Measurements from ENCODE around the gene PSAP.
A peak's percentile ranks its signal among the peaks of the same experiment; 100 is the strongest.

Gene PSAP

GRCh38 chr10:71846816-71847215 lies 4.2 kb downstream of the PSAP start:
- H3K36me3 ChIP-seq (ENCODE audit: insufficient read depth, low read length): no peaks in the 10 kb centered on the region
- H3K4me2 ChIP-seq (ENCODE audit: low read depth, low read length, poor library complexity, severe bottlenecking): no peak overlapping the region
- TF ChIP-seq EZH2phosphoT487 (IDR thresholded peaks at IDR 0.05; ENCODE audit: borderline replicate concordance) (no peak), CTCF (conservative IDR thresholded peaks at IDR 0.05; ENCODE audit: low read length) (no peak)

DNA sequence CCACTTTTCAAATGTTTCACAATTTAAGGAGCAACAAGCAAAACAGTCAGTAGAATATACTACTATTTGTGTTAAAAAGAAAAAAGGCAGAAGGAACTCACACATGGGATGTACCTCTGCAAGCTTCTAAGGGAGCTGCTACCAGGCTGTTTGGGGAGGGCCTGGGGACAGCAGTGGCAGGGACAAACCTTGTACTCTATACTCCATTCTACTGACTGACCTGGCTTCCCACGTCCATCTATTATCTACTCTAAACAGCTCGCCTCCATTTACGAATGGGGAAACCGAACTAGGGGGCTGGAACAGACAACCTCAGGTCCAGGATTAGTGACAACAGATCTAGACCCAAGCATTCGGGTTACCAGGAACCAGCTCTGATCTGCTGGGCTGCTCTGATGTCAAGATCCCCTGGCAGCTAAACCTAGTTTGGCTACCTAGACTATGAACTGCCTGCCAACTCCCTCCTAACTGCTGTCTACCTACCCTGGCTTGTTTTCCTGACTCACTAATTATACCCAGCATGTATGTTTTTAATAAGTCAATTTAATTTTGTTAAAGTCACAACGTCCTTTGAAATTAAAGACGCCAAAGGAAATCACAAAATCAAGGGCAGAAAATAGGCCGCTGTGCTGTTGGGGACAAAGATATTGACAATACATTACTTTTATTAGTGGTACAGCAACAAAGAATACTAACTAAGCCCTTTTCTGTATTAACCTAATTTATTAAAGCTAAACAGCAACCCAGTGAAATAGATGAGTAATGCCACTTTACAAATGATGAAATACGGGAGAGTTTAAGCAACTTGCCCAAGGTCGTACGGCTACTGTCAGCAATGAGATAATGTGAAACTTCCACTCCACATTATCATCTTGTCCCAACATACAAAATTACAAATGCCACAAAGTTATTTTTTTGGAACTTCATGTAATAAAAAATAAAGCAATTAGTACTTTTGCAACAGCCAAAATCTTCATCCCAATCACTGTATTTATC lies 5.3 kb downstream of the PSAP start:
- TF ChIP-seq CTCF (conservative IDR thresholded peaks at IDR 0.05; ENCODE audit: low read length) (no peak), EZH2phosphoT487 (IDR thresholded peaks at IDR 0.05; ENCODE audit: borderline replicate concordance) (no peak)
- H3K4me2 ChIP-seq (ENCODE audit: low read depth, low read length, poor library complexity, severe bottlenecking): peak overlapping the region; percentile 2
- H3K79me2 ChIP-seq (ENCODE audit: insufficient read depth, low read length): peaks cover 76% of the 10 kb centered on the region
- no peak overlapping the region for H3K4me3 ChIP-seq (ENCODE audit: low read length, poor library complexity, severe bottlenecking)
- no peaks in the 10 kb centered on the region for H3F3A ChIP-seq (ENCODE audit: low read depth)
- peaks cover 53% of the 10 kb centered on the region for H3K4me1 ChIP-seq (ENCODE audit: insufficient read depth, low read length, poor library complexity, severe bottlenecking)
- H3K36me3 ChIP-seq (ENCODE audit: insufficient read depth, low read length): no peaks in the 10 kb centered on the region
- no peaks in the 10 kb centered on the region for H3K9me3 ChIP-seq (ENCODE audit: insufficient read depth, low read depth, low read length)
- peaks cover 90% of the 10 kb centered on the region for H4K20me1 ChIP-seq (ENCODE audit: insufficient read depth, low read length, poor library complexity, severe bottlenecking)
- no peak overlapping the region for H3K9ac ChIP-seq (ENCODE audit: low read depth, low read length, poor library complexity, severe bottlenecking)
- H3K27me3 ChIP-seq (ENCODE audit: insufficient read depth, low read length, poor library complexity, severe bottlenecking): no peaks in the 10 kb centered on the region
- no peak overlapping the region for H2AFZ ChIP-seq (ENCODE audit: low read length)
- H3K9me2 ChIP-seq (replicated peaks; ENCODE audit: low read depth, low read length): no peaks in the 10 kb centered on the region

More at GRCh38 chr10:71846816-71847215, 4.2 kb downstream of the PSAP start:
- Histone ChIP-seq H3K27me3 (ENCODE audit: insufficient read depth, low read length, poor library complexity, severe bottlenecking) (no peaks in the 10 kb centered on the region), H2AFZ (ENCODE audit: low read length) (no peak overlapping the region), H4K20me1 (ENCODE audit: insufficient read depth, low read length, poor library complexity, severe bottlenecking) (peaks cover 82% of the 10 kb centered on the region), H3K9me3 (ENCODE audit: insufficient read depth, low read depth, low read length) (no peaks in the 10 kb centered on the region), H3K79me2 (ENCODE audit: insufficient read depth, low read length) (peaks cover 70% of the 10 kb centered on the region), H3K4me1 (ENCODE audit: insufficient read depth, low read length, poor library complexity, severe bottlenecking) (peaks cover 58% of the 10 kb centered on the region), H3K9me2 (replicated peaks; ENCODE audit: low read depth, low read length) (no peaks in the 10 kb centered on the region), H3K4me3 (ENCODE audit: low read length, poor library complexity, severe bottlenecking) (no peak overlapping the region), H3F3A (ENCODE audit: low read depth) (no peaks in the 10 kb centered on the region), H3K9ac (ENCODE audit: low read depth, low read length, poor library complexity, severe bottlenecking) (no peak overlapping the region)

DNA sequence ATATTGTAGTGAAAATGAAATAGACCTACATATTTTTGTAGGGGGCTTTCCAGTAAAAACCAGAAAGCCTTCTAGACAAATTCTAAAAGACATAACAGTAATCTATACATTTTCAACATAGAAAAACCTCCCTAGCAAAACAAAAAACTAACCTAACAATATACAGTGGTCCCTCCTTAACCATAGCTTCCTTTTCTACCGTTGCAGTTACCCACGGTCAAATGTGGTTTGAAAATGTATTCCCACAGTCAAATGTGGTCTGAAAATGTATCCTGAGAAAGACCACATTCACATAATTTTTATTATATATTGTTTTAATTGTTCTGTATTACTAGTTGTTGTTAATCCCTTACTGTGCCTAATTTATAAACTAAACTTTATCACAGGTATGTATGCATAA lies 6.4 kb downstream of the PSAP start:
- Histone ChIP-seq H3K79me2 (ENCODE audit: insufficient read depth, low read length) (peaks cover 69% of the 10 kb centered on the region), H3K9me2 (replicated peaks; ENCODE audit: low read depth, low read length) (no peaks in the 10 kb centered on the region), H3K4me3 (ENCODE audit: low read length, poor library complexity, severe bottlenecking) (no peak overlapping the region), H4K20me1 (ENCODE audit: insufficient read depth, low read length, poor library complexity, severe bottlenecking) (peaks cover 91% of the 10 kb centered on the region), H2AFZ (ENCODE audit: low read length) (no peak overlapping the region), H3K4me2 (ENCODE audit: low read depth, low read length, poor library complexity, severe bottlenecking) (no peak overlapping the region), H3K4me1 (ENCODE audit: insufficient read depth, low read length, poor library complexity, severe bottlenecking) (peaks cover 43% of the 10 kb centered on the region), H3K36me3 (ENCODE audit: insufficient read depth, low read length) (no peaks in the 10 kb centered on the region), H3K9me3 (ENCODE audit: insufficient read depth, low read depth, low read length) (no peaks in the 10 kb centered on the region), H3K9ac (ENCODE audit: low read depth, low read length, poor library complexity, severe bottlenecking) (no peak overlapping the region), H3F3A (ENCODE audit: low read depth) (no peaks in the 10 kb centered on the region), H3K27me3 (ENCODE audit: insufficient read depth, low read length, poor library complexity, severe bottlenecking) (no peaks in the 10 kb centered on the region)
- TF ChIP-seq EZH2phosphoT487 (IDR thresholded peaks at IDR 0.05; ENCODE audit: borderline replicate concordance) (no peak), CTCF (conservative IDR thresholded peaks at IDR 0.05; ENCODE audit: low read length) (no peak)
